ENCODE data around the gene PPP1R17.

Gene PPP1R17

GRCh38 chr7:31744294-31744874, 57.4 kb downstream of the PPP1R17 start:
- no peak overlapping the region for H3K4me3 ChIP-seq (ENCODE audit: low read depth, low read length)
- peak; percentile 69; the same call in 1 of the 2 replicates for TF ChIP-seq CTCF (IDR thresholded peaks at IDR 0.05; ENCODE audit: borderline replicate concordance, insufficient read depth, low read depth, low read length)

- H3K4me3 ChIP-seq (ENCODE audit: low read depth, low read length): no peak overlapping the region
- no peak for TF ChIP-seq CTCF (IDR thresholded peaks at IDR 0.05; ENCODE audit: borderline replicate concordance, insufficient read depth, low read depth, low read length)
These were observed 60.5 kb downstream of the PPP1R17 start for GRCh38 chr7:31747553-31747952.

- no peak for TF ChIP-seq CTCF (IDR thresholded peaks at IDR 0.05; ENCODE audit: borderline replicate concordance, insufficient read depth, low read depth, low read length)
- H3K4me3 ChIP-seq (ENCODE audit: low read depth, low read length): no peak overlapping the region
These were observed 61.1 kb downstream of the PPP1R17 start for GRCh38 chr7:31748084-31748483.

- H3K4me3 ChIP-seq (ENCODE audit: low read depth, low read length): no peak overlapping the region
- no peak for TF ChIP-seq CTCF (IDR thresholded peaks at IDR 0.05; ENCODE audit: borderline replicate concordance, insufficient read depth, low read depth, low read length)
These were observed 64.7 kb downstream of the PPP1R17 start for GRCh38 chr7:31751726-31752125.

Data from GM12875 (cell line).